SK-N-SH treated with all-trans-retinoic acid at 6 μM for 48 hours (cell line): ENCODE data around the gene ACOT9.

ENCODE experiments used
- ATAC-seq: fragments of 200-7000 bp; cut with Tn5 transposase; 3 replicates; pipeline ENCODE4 v1.9.1; 2020; ENCODE audit warnings: mild to moderate bottlenecking, moderate library complexity
- ARNTL ChIP-seq: fragments of 450-650 bp; formaldehyde crosslinking; IDR thresholded peaks from 2 replicates; pipeline ENCODE4 v1.5.0; 2020; ENCODE audit warnings: low read depth, mild to moderate bottlenecking, moderate library complexity, borderline replicate concordance
- BACH2 ChIP-seq: fragments of 250-450 bp; sonication (Bioruptor Pico); IDR thresholded peaks from 2 replicates; pipeline ENCODE4 v1.9.0; 2021; ENCODE audit warnings: mild to moderate bottlenecking, borderline replicate concordance
- CREB5 ChIP-seq: fragments of 250-450 bp; sonication (Bioruptor Pico); IDR thresholded peaks from 2 replicates; pipeline ENCODE4 v1.5.1; 2020; ENCODE audit warnings: low read depth, mild to moderate bottlenecking, moderate library complexity
- CSDC2 ChIP-seq: fragments of 250-450 bp; sonication (Bioruptor Pico); IDR thresholded peaks from 2 replicates; pipeline ENCODE4 v1.5.0; 2020; ENCODE audit warnings: mild to moderate bottlenecking, moderate library complexity
- CSRNP3 ChIP-seq: fragments of 250-450 bp; sonication (Bioruptor Pico); IDR thresholded peaks from 2 replicates; pipeline ENCODE4 v1.5.1; 2021; ENCODE audit warnings: mild to moderate bottlenecking, moderate library complexity
- ESRRG ChIP-seq: fragments of 250-450 bp; sonication (Bioruptor Pico); IDR thresholded peaks from 2 replicates; pipeline ENCODE4 v1.6.1; 2021; ENCODE audit warnings: mild to moderate bottlenecking
- GLIS3 ChIP-seq: fragments of 250-450 bp; sonication (Bioruptor Pico); IDR thresholded peaks from 2 replicates; pipeline ENCODE4 v1.5.0; 2020; ENCODE audit warnings: mild to moderate bottlenecking, moderate library complexity
- ISL1 ChIP-seq: fragments of 250-450 bp; sonication (Bioruptor Pico); IDR thresholded peaks from 2 replicates; pipeline ENCODE4 v2.1.2; 2022; ENCODE audit warnings: mild to moderate bottlenecking, moderate library complexity
- OSR1 ChIP-seq: fragments of 250-450 bp; sonication (Bioruptor Pico); IDR thresholded peaks from 2 replicates; pipeline ENCODE4 v1.8.0; 2022; ENCODE audit warnings: moderate library complexity, mild to moderate bottlenecking, inconsistent platforms
- PATZ1 ChIP-seq: fragments of 250-450 bp; sonication (Bioruptor Pico); IDR thresholded peaks from 2 replicates; pipeline ENCODE4 v1.8.0; 2020; ENCODE audit warnings: mild to moderate bottlenecking, moderate library complexity, borderline replicate concordance
- POU6F1 ChIP-seq: fragments of 250-450 bp; sonication (Bioruptor Pico); IDR thresholded peaks from 2 replicates; pipeline ENCODE4 v1.8.0; 2021; ENCODE audit warnings: low read depth, mild to moderate bottlenecking, moderate library complexity, borderline replicate concordance
- PPARA ChIP-seq: fragments of 250-450 bp; sonication (Bioruptor Pico); IDR thresholded peaks from 2 replicates; pipeline ENCODE4 v1.5.0; 2020; ENCODE audit warnings: mild to moderate bottlenecking, borderline replicate concordance
- RARB ChIP-seq: fragments of 250-450 bp; sonication (Bioruptor Pico); IDR thresholded peaks from 2 replicates; pipeline ENCODE4 v1.8.0; 2021; ENCODE audit warnings: mild to moderate bottlenecking, moderate library complexity
- TCF4 ChIP-seq: fragments of 250-450 bp; sonication (Bioruptor Pico); IDR thresholded peaks from 2 replicates; pipeline ENCODE4 v1.8.0; 2021; ENCODE audit warnings: mild to moderate bottlenecking, moderate library complexity, borderline replicate concordance
- TOX ChIP-seq: fragments of 250-450 bp; sonication (Bioruptor Pico); IDR thresholded peaks from 2 replicates; pipeline ENCODE4 v1.8.0; 2021; ENCODE audit warnings: mild to moderate bottlenecking, moderate library complexity, borderline replicate concordance
- ZC3H10 ChIP-seq: fragments of 250-450 bp; sonication (Bioruptor Pico); IDR thresholded peaks from 2 replicates; pipeline ENCODE4 v1.5.1; 2021; ENCODE audit warnings: mild to moderate bottlenecking, moderate library complexity
- ZFP3 ChIP-seq: fragments of 250-450 bp; sonication (Bioruptor Pico); IDR thresholded peaks from 2 replicates; pipeline ENCODE4 v1.5.0; 2020; ENCODE audit warnings: mild to moderate bottlenecking, moderate library complexity
- ZNF565 ChIP-seq: fragments of 450-650 bp; formaldehyde crosslinking; conservative IDR thresholded peaks from 2 replicates; pipeline ENCODE4 v1.5.0; 2020; ENCODE audit warnings: low read depth, mild to moderate bottlenecking, moderate library complexity
- ZNF70 ChIP-seq: fragments of 450-650 bp; formaldehyde crosslinking; IDR thresholded peaks from 2 replicates; pipeline ENCODE4 v1.5.0; 2020; ENCODE audit warnings: mild to moderate bottlenecking, moderate library complexity
- ZNF8 ChIP-seq: fragments of 450-650 bp; formaldehyde crosslinking; IDR thresholded peaks from 2 replicates; pipeline ENCODE4 v1.5.0; 2020; ENCODE audit warnings: mild to moderate bottlenecking, moderate library complexity

Gene ACOT9

GRCh38 chrX:23727206-23727605, 15.9 kb downstream of the ACOT9 start (continued):
- TF ChIP-seq PATZ1 (CRISPR knock-in tag) = no peak
- TF ChIP-seq CSDC2 = no peak
- TF ChIP-seq ZC3H10 (CRISPR knock-in tag) = no peak
- no peak for TF ChIP-seq ZFP3 (CRISPR knock-in tag)
- no peak for TF ChIP-seq ZNF8 (CRISPR knock-in tag)
- no peak for TF ChIP-seq TOX (CRISPR knock-in tag)

- no peak for ATAC-seq
- TF ChIP-seq TCF4 (CRISPR knock-in tag) = no peak
- no peak for TF ChIP-seq PPARA
- no peak for TF ChIP-seq ARNTL (CRISPR knock-in tag)
- no peak for TF ChIP-seq CSDC2
- no peak for TF ChIP-seq OSR1 (CRISPR knock-in tag)
- TF ChIP-seq TOX (CRISPR knock-in tag) = no peak
- TF ChIP-seq BACH2 (CRISPR knock-in tag) = no peak
- no peak for TF ChIP-seq POU6F1 (CRISPR knock-in tag)
- TF ChIP-seq ZNF8 (CRISPR knock-in tag) = no peak
- no peak for TF ChIP-seq RARB (CRISPR knock-in tag)
- no peak for TF ChIP-seq PATZ1 (CRISPR knock-in tag)
- TF ChIP-seq ISL1 (CRISPR knock-in tag) = no peak
- no peak for TF ChIP-seq ZNF70 (CRISPR knock-in tag)
- TF ChIP-seq CREB5 = no peak
- TF ChIP-seq CSRNP3 (CRISPR knock-in tag) = no peak
- no peak for TF ChIP-seq ZFP3 (CRISPR knock-in tag)
- TF ChIP-seq ZNF565 (CRISPR knock-in tag) = no peak
- TF ChIP-seq ESRRG = no peak
These were observed 16.9 kb downstream of the ACOT9 start for GRCh38 chrX:23726191-23726590.

- TF ChIP-seq GLIS3 (no peak), CSRNP3 (CRISPR knock-in tag) (no peak), CSDC2 (no peak), POU6F1 (CRISPR knock-in tag) (no peak), TCF4 (CRISPR knock-in tag) (no peak), ESRRG (no peak), ARNTL (CRISPR knock-in tag) (no peak)
- TF ChIP-seq, all 23 proteins: peak for 0
- no peak for ATAC-seq
These were observed 22.9 kb downstream of the ACOT9 start for GRCh38 chrX:23720117-23720677.
